GM12878 (cell line): ENCODE measurements around the gene CSNK1G3. TPM values are rescaled to one million over a fixed set of nuclear protein-coding genes. Genes with fewer than 3 reads are reported as not detected.

Experiments used
- ATAC-seq: fragments of 200-7000 bp; cut with Tn5 transposase; 3 replicates; pipeline ENCODE4 v1.9.1; 2020; ENCODE audit warnings: mild to moderate bottlenecking, moderate library complexity
- BruUV-seq: library from RNA; stranded (reverse); fragments of 400-500 nt; replicated peaks from 2 replicates; lab custom pipeline; 2021; lab: Mats Ljungman, UMichigan
- CTCF ChIA-PET: fragments of 300-600 bp; sonication (Branson Sonifier 250); formaldehyde crosslinking; extraction: SDS; loops from one replicate; lab custom pipeline; 2021; ENCODE audit warnings: inconsistent platforms; lab: Yijun Ruan, JAX
- POLR2A ChIA-PET: fragments of 350-600 bp; formaldehyde crosslinking; extraction: SDS; loops from one replicate; lab custom pipeline; 2021; ENCODE audit warnings: inconsistent platforms; lab: Charles Lee
- RAD21 ChIA-PET: fragments of 300-600 bp; sonication (Branson Sonifier 250); formaldehyde crosslinking; loops from one replicate; lab custom pipeline; 2023; ENCODE audit warnings: antibody characterized with exemption; ENCODE audit not compliant: unreplicated experiment; lab: Charles Lee
- SMC1A ChIA-PET: fragments of 300-600 bp; sonication (Branson Sonifier 250); formaldehyde crosslinking; loops from one replicate; lab custom pipeline; 2023; ENCODE audit not compliant: unreplicated experiment, uncharacterized antibody; lab: Charles Lee
- DNase-seq: peaks from one replicate; pipeline ENCODE4 v3.0.0-alpha.2; 2011; ENCODE audit warnings: low read depth, low spot score
- FAIRE-seq: peaks from 3 replicates; lab custom pipeline; 2011; peaks lifted over from hg19 to GRCh38; lab: Jason Lieb, UNC
- H2AFZ ChIP-seq: 2 replicates; pipeline ENCODE4 v1.6.0; 2011; ENCODE audit warnings: low read depth, low read length, control low read depth; ENCODE audit not compliant: control insufficient read depth
- H3K27ac ChIP-seq: 2 replicates; pipeline ENCODE4 v1.5.1; 2011; ENCODE audit warnings: control low read depth; ENCODE audit not compliant: control insufficient read depth, insufficient read depth
- H3K27me3 ChIP-seq, 2 experiments: replicated peaks in 1 of 2; 2 replicates each; pipeline versions ENCODE4 v1.6.0 to v1.6.1; 2011; ENCODE audit warnings: low read length in 1 of 2; ENCODE audit not compliant: control insufficient read depth in 2 of 2, insufficient read depth in 2 of 2
- H3K36me3 ChIP-seq, 2 experiments: 2 replicates each; pipeline ENCODE4 v1.5.1; 2011; ENCODE audit warnings: low read length in 1 of 2; ENCODE audit not compliant: control insufficient read depth in 2 of 2, insufficient read depth in 2 of 2
- H3K4me1 ChIP-seq: 2 replicates; pipeline ENCODE4 v1.6.1; 2011; ENCODE audit warnings: mild to moderate bottlenecking, low read length, moderate library complexity, mixed read lengths; ENCODE audit not compliant: control insufficient read depth, insufficient read depth
- H3K4me2 ChIP-seq: 2 replicates; pipeline ENCODE4 v1.6.0; 2011; ENCODE audit warnings: control low read depth; ENCODE audit not compliant: control insufficient read depth, insufficient read depth
- H3K4me3 ChIP-seq: fragments of 200-600 bp; sonication (generic); 2 replicates; pipeline ENCODE4 v1.5.1; 2016
- H3K79me2 ChIP-seq: 2 replicates; pipeline ENCODE4 v1.6.0; 2011; ENCODE audit warnings: low read length; ENCODE audit not compliant: control insufficient read depth, insufficient read depth
- H3K9ac ChIP-seq: 2 replicates; pipeline ENCODE4 v1.8.0; 2011; ENCODE audit warnings: low read length, control low read depth, mixed read lengths; ENCODE audit not compliant: control insufficient read depth, insufficient read depth
- H3K9me3 ChIP-seq: replicated peaks from 3 replicates; pipeline ENCODE4 v1.5.1; 2011; ENCODE audit warnings: mild to moderate bottlenecking, low read length; ENCODE audit not compliant: control insufficient read depth, insufficient read depth
- H4K20me1 ChIP-seq: 2 replicates; pipeline ENCODE4 v1.6.0; 2011; ENCODE audit not compliant: control insufficient read depth, insufficient read depth
- CHD2 ChIP-seq: IDR thresholded peaks from 2 replicates; pipeline ENCODE4 v1.6.1; 2011; ENCODE audit warnings: low read depth, low read length, improper control_type of control experiment, borderline replicate concordance
- DPF2 ChIP-seq: fragments of 450-650 bp; IDR thresholded peaks from 2 replicates; pipeline ENCODE4 v1.6.1; 2017; ENCODE audit warnings: mild to moderate bottlenecking
- EGR1 ChIP-seq, 2 experiments: IDR thresholded peaks; 1 replicate in 1 of 2; 2 replicates in 1 of 2; pipeline ENCODE4 v1.6.1; 2011 to 2012; ENCODE audit warnings: low read depth in 2 of 2, low read length in 2 of 2, borderline replicate concordance in 1 of 2, mild to moderate bottlenecking in 1 of 2, moderate library complexity in 1 of 2
- ETV6 ChIP-seq, 2 experiments: fragments of 450-650 bp in 1 of 2; IDR thresholded peaks in 1 of 2; conservative IDR thresholded peaks in 1 of 2; 2 replicates each; pipeline ENCODE4 v1.6.1; 2014; ENCODE audit warnings: antibody characterized with exemption in 1 of 2, borderline replicate concordance in 1 of 2, low read depth in 1 of 2, mild to moderate bottlenecking in 1 of 2, moderate library complexity in 1 of 2
- HCFC1 ChIP-seq: fragments of 150-350 bp; IDR thresholded peaks from 2 replicates; pipeline ENCODE4 v1.6.1; 2014; ENCODE audit warnings: low read length
- HDAC2 ChIP-seq: fragments of 200-600 bp; sonication (generic); IDR thresholded peaks from 2 replicates; pipeline ENCODE4 v1.6.1; 2017
- MYC ChIP-seq: IDR thresholded peaks from 2 replicates; pipeline ENCODE4 v1.6.1; 2011; ENCODE audit warnings: mild to moderate bottlenecking, low read length, moderate library complexity, inconsistent platforms; ENCODE audit not compliant: insufficient read depth, insufficient replicate concordance, insufficient read length, severe bottlenecking
- RELA ChIP-seq: fragments of 450-650 bp; IDR thresholded peaks from 2 replicates; pipeline ENCODE4 v1.8.0; 2014; ENCODE audit warnings: borderline replicate concordance; ENCODE audit not compliant: partially characterized antibody
- RFX5 ChIP-seq: IDR thresholded peaks from 2 replicates; pipeline ENCODE4 v1.6.1; 2011; ENCODE audit warnings: low read depth, low read length, improper control_type of control experiment
- RUNX3 ChIP-seq: IDR thresholded peaks from 2 replicates; pipeline ENCODE4 v1.6.1; 2012; ENCODE audit warnings: low read length, inconsistent platforms
- TARDBP ChIP-seq: IDR thresholded peaks from 2 replicates; pipeline ENCODE4 v1.6.1; 2016; ENCODE audit warnings: borderline replicate concordance
- TBL1XR1 ChIP-seq: IDR thresholded peaks from 2 replicates; pipeline ENCODE4 v1.6.1; 2012; ENCODE audit warnings: low read depth, low read length, improper control_type of control experiment
- TCF3 ChIP-seq: IDR thresholded peaks from 2 replicates; pipeline ENCODE4 v1.6.1; 2012; ENCODE audit warnings: low read depth, mild to moderate bottlenecking, low read length, borderline replicate concordance; ENCODE audit not compliant: insufficient read depth
- ZZZ3 ChIP-seq: IDR thresholded peaks from 2 replicates; pipeline ENCODE4 v1.6.1; 2011; ENCODE audit warnings: low read depth; ENCODE audit not compliant: control insufficient read depth, insufficient read length
- WGBS: methylation state at CpG from one replicate; pipeline ENCODE4 v1.1.6; 2016; ENCODE audit warnings: low lambda C conversion rate; ENCODE audit not compliant: insufficient replicate concordance, insufficient coverage; ENCODE audit errors: missing lambda C conversion rate; 5-methylcytosine and 5-hydroxymethylcytosine counted together
- in situ Hi-C: fragments of 300-500 bp; cut with MboI; formaldehyde crosslinking; loops from 9 replicates; pipeline ENCODE4 v1.14.3; 2018; ENCODE audit warnings: mixed read lengths
- intact Hi-C: fragments of 100-400 bp; cut with micrococcal nuclease; formaldehyde crosslinking; loops from one replicate; pipeline ENCODE4 v1.14.2; 2022; ENCODE audit not compliant: unreplicated experiment
- polyA plus RNA-seq, 11 experiments: library from polyadenylated mRNA; depleted of rRNA in 4 of 11; unstranded in 6 of 11; stranded (reverse) in 5 of 11; fragments of >200 nt; fragmentation: Nextera tagmentation in 4 of 11; fragmentation: Illumina TruSeq in 1 of 11; extraction: Ambion mirVana in 4 of 11; extraction: Trizol in 1 of 11; gene quantifications; 1 replicate in 1 of 11; 2 replicates in 10 of 11; pipeline versions ENCODE4 v1.2.1 to v1.2.3, GENCODE V29; 2011 to 2016; ENCODE audit warnings: inconsistent platforms in 2 of 11, missing spikeins in 2 of 11, low read depth in 1 of 11
- total RNA-seq, 4 experiments: library from RNA; depleted of rRNA in 3 of 4; stranded (reverse); fragments of >200 nt in 3 of 4; fragmentation: Illumina TruSeq in 1 of 4; extraction: Trizol in 1 of 4; gene quantifications; 2 replicates each; pipeline versions ENCODE4 v1.2.1 to v1.2.3, GENCODE V29; 2013 to 2021
- TF ChIP-seq, protein P1 (sequence below): fragments of 450-650 bp; conservative IDR thresholded peaks from 2 replicates; pipeline ENCODE4 v1.6.1; 2017; ENCODE audit warnings: mild to moderate bottlenecking, moderate library complexity
- TF ChIP-seq, protein P2 (sequence below): fragments of 450-650 bp; IDR thresholded peaks from 2 replicates; pipeline ENCODE4 v1.6.1; 2017; ENCODE audit warnings: mild to moderate bottlenecking, moderate library complexity
- TF ChIP-seq, protein P3 (sequence below): fragments of 150-350 bp; IDR thresholded peaks from 2 replicates; pipeline ENCODE4 v1.6.1; 2014; ENCODE audit warnings: mild to moderate bottlenecking, low read depth, low read length
- TF ChIP-seq, protein P4 (sequence below): IDR thresholded peaks from 2 replicates; pipeline ENCODE4 v1.6.1; 2012; ENCODE audit warnings: low read depth, low read length, improper control_type of control experiment

The CSNK1G3 gene
- total and polyA plus RNA-seq, 10 of the 15 experiments (the other 5 are each of a cell fraction or from before 2014, with no cell fraction given) = 7.4 to 24.1 (median 17.9) TPM

DNA sequence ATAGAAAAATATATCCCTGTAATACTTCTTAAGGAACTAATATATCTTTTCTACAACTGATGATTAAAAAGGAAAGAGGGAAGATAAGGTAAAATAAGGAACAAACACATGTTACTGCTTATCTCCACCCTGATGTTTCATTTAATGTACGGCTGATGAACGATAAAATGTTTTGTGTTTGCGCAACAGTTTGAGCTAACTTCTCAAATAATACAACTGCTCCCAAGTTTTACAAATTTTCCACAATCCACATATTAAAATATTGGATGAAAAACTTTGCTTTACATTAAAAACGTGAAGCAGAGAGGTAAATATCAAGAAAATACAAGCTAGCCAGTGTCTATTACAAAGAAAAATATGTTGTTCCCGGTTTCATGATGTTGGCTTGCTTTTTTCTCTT is 21.0 kb upstream of the CSNK1G3 start:
- WGBS = 58% methylated on average over 5 of the region's 5 CpGs
- ChIA-PET POLR2A (no interaction called here), CTCF (no interaction called here), SMC1A (interaction anchor here (1.3 kb wide), 1 partner anchor 67 kb away, joined by 3 read pairs; the partner anchor contains the start of gene CEP120), RAD21 (no interaction called here)
- no peak for TF ChIP-seq TCF3
- TF ChIP-seq CHD2 = no peak
- no peak for TF ChIP-seq EGR1 (IDR thresholded peaks at IDR 0.05; ENCODE audit: borderline replicate concordance in 1 of 2, low read depth in 2 of 2, low read length in 2 of 2)
- no peak for TF ChIP-seq TARDBP
- no peak for TF ChIP-seq TBL1XR1
- TF ChIP-seq HCFC1 = no peak
- TF ChIP-seq, protein P1, sequence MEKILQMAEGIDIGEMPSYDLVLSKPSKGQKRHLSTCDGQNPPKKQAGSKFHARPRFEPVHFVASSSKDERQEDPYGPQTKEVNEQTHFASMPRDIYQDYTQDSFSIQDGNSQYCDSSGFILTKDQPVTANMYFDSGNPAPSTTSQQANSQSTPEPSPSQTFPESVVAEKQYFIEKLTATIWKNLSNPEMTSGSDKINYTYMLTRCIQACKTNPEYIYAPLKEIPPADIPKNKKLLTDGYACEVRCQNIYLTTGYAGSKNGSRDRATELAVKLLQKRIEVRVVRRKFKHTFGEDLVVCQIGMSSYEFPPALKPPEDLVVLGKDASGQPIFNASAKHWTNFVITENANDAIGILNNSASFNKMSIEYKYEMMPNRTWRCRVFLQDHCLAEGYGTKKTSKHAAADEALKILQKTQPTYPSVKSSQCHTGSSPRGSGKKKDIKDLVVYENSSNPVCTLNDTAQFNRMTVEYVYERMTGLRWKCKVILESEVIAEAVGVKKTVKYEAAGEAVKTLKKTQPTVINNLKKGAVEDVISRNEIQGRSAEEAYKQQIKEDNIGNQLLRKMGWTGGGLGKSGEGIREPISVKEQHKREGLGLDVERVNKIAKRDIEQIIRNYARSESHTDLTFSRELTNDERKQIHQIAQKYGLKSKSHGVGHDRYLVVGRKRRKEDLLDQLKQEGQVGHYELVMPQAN = no peak
- no peak for TF ChIP-seq HDAC2
- TF ChIP-seq ETV6 (conservative IDR thresholded peaks at IDR 0.05 in 1 of 2, IDR thresholded peaks at IDR 0.05 in 1 of 2; ENCODE audit: borderline replicate concordance in 1 of 2, low read depth in 1 of 2) = no peak
- TF ChIP-seq RELA = no peak
- TF ChIP-seq MYC = no peak
- TF ChIP-seq, protein P2, sequence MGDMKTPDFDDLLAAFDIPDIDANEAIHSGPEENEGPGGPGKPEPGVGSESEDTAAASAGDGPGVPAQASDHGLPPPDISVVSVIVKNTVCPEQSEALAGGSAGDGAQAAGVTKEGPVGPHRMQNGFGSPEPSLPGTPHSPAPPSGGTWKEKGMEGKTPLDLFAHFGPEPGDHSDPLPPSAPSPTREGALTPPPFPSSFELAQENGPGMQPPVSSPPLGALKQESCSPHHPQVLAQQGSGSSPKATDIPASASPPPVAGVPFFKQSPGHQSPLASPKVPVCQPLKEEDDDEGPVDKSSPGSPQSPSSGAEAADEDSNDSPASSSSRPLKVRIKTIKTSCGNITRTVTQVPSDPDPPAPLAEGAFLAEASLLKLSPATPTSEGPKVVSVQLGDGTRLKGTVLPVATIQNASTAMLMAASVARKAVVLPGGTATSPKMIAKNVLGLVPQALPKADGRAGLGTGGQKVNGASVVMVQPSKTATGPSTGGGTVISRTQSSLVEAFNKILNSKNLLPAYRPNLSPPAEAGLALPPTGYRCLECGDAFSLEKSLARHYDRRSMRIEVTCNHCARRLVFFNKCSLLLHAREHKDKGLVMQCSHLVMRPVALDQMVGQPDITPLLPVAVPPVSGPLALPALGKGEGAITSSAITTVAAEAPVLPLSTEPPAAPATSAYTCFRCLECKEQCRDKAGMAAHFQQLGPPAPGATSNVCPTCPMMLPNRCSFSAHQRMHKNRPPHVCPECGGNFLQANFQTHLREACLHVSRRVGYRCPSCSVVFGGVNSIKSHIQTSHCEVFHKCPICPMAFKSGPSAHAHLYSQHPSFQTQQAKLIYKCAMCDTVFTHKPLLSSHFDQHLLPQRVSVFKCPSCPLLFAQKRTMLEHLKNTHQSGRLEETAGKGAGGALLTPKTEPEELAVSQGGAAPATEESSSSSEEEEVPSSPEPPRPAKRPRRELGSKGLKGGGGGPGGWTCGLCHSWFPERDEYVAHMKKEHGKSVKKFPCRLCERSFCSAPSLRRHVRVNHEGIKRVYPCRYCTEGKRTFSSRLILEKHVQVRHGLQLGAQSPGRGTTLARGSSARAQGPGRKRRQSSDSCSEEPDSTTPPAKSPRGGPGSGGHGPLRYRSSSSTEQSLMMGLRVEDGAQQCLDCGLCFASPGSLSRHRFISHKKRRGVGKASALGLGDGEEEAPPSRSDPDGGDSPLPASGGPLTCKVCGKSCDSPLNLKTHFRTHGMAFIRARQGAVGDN = no peak
- TF ChIP-seq, protein P3, sequence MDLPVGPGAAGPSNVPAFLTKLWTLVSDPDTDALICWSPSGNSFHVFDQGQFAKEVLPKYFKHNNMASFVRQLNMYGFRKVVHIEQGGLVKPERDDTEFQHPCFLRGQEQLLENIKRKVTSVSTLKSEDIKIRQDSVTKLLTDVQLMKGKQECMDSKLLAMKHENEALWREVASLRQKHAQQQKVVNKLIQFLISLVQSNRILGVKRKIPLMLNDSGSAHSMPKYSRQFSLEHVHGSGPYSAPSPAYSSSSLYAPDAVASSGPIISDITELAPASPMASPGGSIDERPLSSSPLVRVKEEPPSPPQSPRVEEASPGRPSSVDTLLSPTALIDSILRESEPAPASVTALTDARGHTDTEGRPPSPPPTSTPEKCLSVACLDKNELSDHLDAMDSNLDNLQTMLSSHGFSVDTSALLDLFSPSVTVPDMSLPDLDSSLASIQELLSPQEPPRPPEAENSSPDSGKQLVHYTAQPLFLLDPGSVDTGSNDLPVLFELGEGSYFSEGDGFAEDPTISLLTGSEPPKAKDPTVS = no peak
- TF ChIP-seq, protein P4, sequence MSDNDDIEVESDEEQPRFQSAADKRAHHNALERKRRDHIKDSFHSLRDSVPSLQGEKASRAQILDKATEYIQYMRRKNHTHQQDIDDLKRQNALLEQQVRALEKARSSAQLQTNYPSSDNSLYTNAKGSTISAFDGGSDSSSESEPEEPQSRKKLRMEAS = no peak
- no peak for TF ChIP-seq ZZZ3
- TF ChIP-seq RUNX3 = no peak
- no peak for TF ChIP-seq DPF2
- TF ChIP-seq RFX5 = no peak
- Histone ChIP-seq H3K9ac (no peak overlapping the region), H3K9me3 (no peaks in the 10 kb centered on the region), H3K36me3 (no peaks in the 10 kb centered on the region), H2AFZ (no peak overlapping the region), H3K4me3 (no peak overlapping the region), H3K4me1 (no peaks in the 10 kb centered on the region), H3K79me2 (no peaks in the 10 kb centered on the region), H3K27ac (no peak overlapping the region), H3K4me2 (no peak overlapping the region), H3K27me3 (no peaks in the 10 kb centered on the region; a peak in 1 of 4 replicates), H4K20me1 (no peaks in the 10 kb centered on the region)
- ATAC-seq = no peak
- BruUV-seq = no TSS peak
- DNase-seq = no peak
- in situ Hi-C loops (no loop called here), intact Hi-C loops (no loop called here)
- FAIRE-seq = no peak
